ENCODE data around the gene DGAT2L6.
"Not testable (repeated sequence)": the region's sequence is repeated elsewhere in the genome, so short reads cannot be mapped to it uniquely, and the experiment has no call there.

The DGAT2L6 gene

GRCh38 chrX:70201732-70202131, 24.4 kb downstream of the DGAT2L6 start:
- no peak for DNase-seq

- no peak for DNase-seq
Measured at GRCh38 chrX:70208479-70208878, 31.2 kb downstream of the DGAT2L6 start.

GRCh38 chrX:70209570-70209969, 32.3 kb downstream of the DGAT2L6 start:
- DNase-seq, result not testable (repeated sequence)

- peak; percentile 2 for DNase-seq
Measured at GRCh38 chrX:70219938-70220764, 42.9 kb downstream of the DGAT2L6 start.

GRCh38 chrX:70226048-70226447, 48.8 kb downstream of the DGAT2L6 start:
- DNase-seq, result no peak

GRCh38 chrX:70226687-70227086, 49.4 kb downstream of the DGAT2L6 start:
- DNase-seq, result no peak

GRCh38 chrX:70231666-70232065, 54.4 kb downstream of the DGAT2L6 start:
- DNase-seq, result no peak

GRCh38 chrX:70234355-70234754, 57.1 kb downstream of the DGAT2L6 start, which contains the start of gene AWAT1:
TSS of gene AWAT1 (plus strand) at chrX:70234655. CDS start at chrX:70234696, 41 bp downstream.
- no peak for DNase-seq

- DNase-seq, result no peak
Measured at GRCh38 chrX:70240751-70241150, 63.5 kb downstream of the DGAT2L6 start.

GRCh38 chrX:70241501-70241900, 64.2 kb downstream of the DGAT2L6 start:
- DNase-seq, result no peak

- DNase-seq, result not testable (repeated sequence)
Measured at GRCh38 chrX:70243601-70244000, 66.3 kb downstream of the DGAT2L6 start.

GRCh38 chrX:70244881-70245280, 67.6 kb downstream of the DGAT2L6 start:
- no peak for DNase-seq

- no peak for DNase-seq
Measured at GRCh38 chrX:70247252-70247651, 70.0 kb downstream of the DGAT2L6 start.

- DNase-seq, result no peak
Measured at GRCh38 chrX:70252491-70252890, 75.2 kb downstream of the DGAT2L6 start.

GRCh38 chrX:70253377-70254062, 76.2 kb downstream of the DGAT2L6 start:
- DNase-seq, result no peak

GRCh38 chrX:70254063-70254400, 76.7 kb downstream of the DGAT2L6 start:
- DNase-seq, result no peak

- no peak for DNase-seq
Measured at GRCh38 chrX:70254909-70255308, 77.6 kb downstream of the DGAT2L6 start.

All from NCI-H526 treated with DMSO at 0.1 percent for 48 hours (cell line).